A549 treated with AZD9567 at 1 μM for 4 hours (cell line): Measurements from ENCODE around the gene MIS18A. TPM values are rescaled to one million over a fixed set of nuclear protein-coding genes. Genes with fewer than 3 reads are reported as not detected.

Experiments used
- total RNA-seq: library from RNA; stranded (reverse); fragments of 200-300 nt; extraction: Qiagen RNA extraction; gene quantifications from 5 replicates; pipeline ENCODE4 v1.2.3, GENCODE V29; 2022; ENCODE audit not compliant: insufficient read depth

MIS18A gene, protein sequence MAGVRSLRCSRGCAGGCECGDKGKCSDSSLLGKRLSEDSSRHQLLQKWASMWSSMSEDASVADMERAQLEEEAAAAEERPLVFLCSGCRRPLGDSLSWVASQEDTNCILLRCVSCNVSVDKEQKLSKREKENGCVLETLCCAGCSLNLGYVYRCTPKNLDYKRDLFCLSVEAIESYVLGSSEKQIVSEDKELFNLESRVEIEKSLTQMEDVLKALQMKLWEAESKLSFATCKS
- total RNA-seq: 14.7 to 18.9 TPM (median 15.5 TPM) in 5 replicates

DNA sequence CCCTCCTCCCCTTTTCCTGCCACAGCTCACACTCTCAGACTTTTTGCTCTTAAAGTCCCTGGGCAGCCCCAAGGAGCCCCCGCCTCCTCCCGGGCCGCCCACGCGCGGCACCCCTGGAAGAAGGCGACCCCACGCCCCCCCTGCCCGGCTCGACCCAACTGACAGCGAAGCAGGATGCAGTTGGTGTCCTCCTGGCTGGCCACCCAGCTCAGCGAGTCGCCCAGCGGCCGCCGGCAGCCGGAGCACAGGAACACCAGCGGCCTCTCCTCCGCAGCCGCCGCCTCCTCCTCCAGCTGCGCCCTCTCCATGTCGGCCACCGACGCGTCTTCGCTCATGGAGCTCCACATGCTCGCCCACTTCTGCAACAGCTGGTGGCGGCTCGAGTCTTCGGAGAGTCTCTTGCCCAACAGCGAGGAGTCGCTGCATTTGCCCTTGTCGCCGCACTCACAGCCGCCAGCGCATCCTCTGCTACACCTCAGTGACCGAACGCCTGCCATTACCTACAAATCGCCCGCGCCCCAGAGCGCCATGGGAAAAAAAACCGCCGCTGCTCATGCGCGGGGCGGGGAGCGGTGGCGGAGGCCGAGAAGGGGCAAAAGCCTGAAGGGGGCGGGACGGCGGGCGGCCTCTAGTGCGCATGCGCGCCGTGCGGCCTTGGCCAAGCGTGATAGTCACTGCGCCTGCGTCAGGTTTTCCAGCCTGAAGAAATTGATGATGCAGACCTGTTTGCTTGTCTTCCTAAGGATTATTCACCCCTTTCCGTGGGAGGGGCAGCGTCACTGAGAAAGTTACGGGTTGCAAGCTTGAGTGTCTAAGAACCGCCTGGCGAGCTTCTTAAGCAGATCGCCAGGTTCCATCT, at the start of gene MIS18A:
Gene MIS18A (minus strand): TSS at position 532 of the 859 bp plus-strand sequence. CDS start 35 bp downstream, at position 497.

GRCh38 chr21:32298658-32299081, 19.8 kb upstream of the MIS18A start, which contains the start of gene MRAP:
Gene MRAP, plus strand, starts transcription at chr21:32298855. Its CDS starts 117 bp downstream, at chr21:32298972.

Other genes with a start within 250 kb of the MIS18A start
- not detected in 5 replicates for gene MRAP, start 19.8 kb upstream of the MIS18A start, total RNA-seq
- gene URB1, start 114.0 kb upstream of the MIS18A start, total RNA-seq: 10.9 to 15.1 TPM (median 14.4 TPM) in 5 replicates
- 43.8 to 50.5 TPM (median 47.4 TPM) in 5 replicates for gene EVA1C, start 133.7 kb upstream of the MIS18A start, total RNA-seq